Activated CD4-positive, alpha-beta T cell treated with anti-CD3 and anti-CD28 coated beads, Interleukin-2, Interleukin-6, amounts not matched to agents 100 ng/mL and 50 ng/mL, durations not matched to agents 16 hours and 8 hours (primary cell): Measurements from ENCODE around the gene ZFP90.
"Not testable (repeated sequence)": the region's sequence is repeated elsewhere in the genome, so short reads cannot be mapped to it uniquely, and the experiment has no call there.

Experiments used
- DNase-seq: peaks from one replicate; pipeline ENCODE4 v3.0.0-alpha.2; 2020

Gene ZFP90

GRCh38 chr16:68538880-68539701 is at the start of gene ZFP90:
Gene ZFP90 (plus strand): TSS chr16:68539291. CDS start chr16:68539793, 502 bp downstream.
- DNase-seq = peak; percentile 91

DNA sequence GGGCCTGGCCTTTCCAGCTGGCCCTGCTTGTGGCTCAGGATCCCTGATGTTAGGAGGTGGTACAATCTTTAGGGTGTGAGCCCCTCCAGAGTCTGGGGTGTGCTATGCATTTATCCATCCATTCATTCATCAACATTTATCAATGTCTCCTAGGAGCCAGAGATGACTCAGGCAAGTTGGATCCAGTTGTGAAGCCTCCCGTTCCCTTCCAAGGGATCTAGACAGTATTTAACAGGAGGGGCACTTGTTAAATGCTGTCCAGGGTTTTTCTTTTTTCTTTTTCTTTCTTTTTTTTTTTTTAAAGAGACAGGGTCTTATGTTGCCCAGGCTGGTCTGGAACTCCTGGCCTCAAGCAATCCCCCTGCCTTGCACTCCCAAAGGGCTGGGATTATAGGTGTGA is 48.7 kb upstream of the ZFP90 start:
- DNase-seq = no peak

- DNase-seq = no peak
Measured at GRCh38 chr16:68490829-68491575, 48.1 kb upstream of the ZFP90 start.

GRCh38 chr16:68491576-68491950 is 47.5 kb upstream of the ZFP90 start:
- DNase-seq = no peak

- no peak for DNase-seq
Measured at GRCh38 chr16:68492151-68492542, 46.9 kb upstream of the ZFP90 start.

GRCh38 chr16:68492543-68493411 is 46.3 kb upstream of the ZFP90 start:
- DNase-seq = no peak

GRCh38 chr16:68493412-68494070 is 45.5 kb upstream of the ZFP90 start:
- DNase-seq = no peak

- DNase-seq = not testable (repeated sequence)
Measured at GRCh38 chr16:68494261-68494660, 44.8 kb upstream of the ZFP90 start.

GRCh38 chr16:68496689-68497088 is 42.4 kb upstream of the ZFP90 start:
- no peak for DNase-seq

DNA sequence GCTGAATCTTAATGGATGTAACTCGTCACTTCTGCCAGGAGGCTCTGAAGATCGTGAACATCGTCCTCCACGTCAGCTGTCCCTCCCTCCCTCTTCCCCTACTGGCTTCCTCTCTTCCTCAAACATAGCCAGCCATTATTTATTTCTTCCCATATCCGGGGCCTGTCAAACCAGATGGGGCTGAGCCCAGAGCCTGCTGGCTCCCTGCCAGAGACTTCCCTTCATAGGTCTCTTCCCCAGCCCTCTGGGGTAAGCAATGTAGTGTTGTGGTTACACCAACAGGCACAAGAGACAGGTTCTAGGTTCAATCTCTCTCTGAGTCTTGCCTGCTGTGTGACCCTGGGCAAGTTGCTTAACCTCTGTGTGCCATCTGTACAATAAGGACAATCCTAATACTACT is 40.1 kb upstream of the ZFP90 start:
- DNase-seq = no peak

DNA sequence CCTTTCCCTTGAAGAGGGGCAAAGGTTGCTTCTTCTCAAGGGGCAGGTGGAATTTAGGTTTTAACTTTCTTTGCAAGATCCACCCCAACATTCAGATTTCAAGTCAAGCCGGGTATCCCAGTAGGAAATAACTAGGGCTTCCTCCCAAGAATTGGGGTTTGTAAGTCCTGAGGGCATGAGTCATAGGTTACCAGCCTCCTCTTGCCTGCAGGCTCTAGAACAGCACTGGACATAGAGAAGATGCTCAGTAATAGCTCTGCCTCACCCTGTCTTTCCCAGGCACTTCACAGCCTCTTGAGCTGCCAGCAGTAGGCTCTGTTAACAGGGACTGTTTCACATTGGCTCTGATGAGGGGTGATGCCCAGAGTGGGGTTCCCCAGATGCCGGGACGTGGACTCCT is 35.8 kb upstream of the ZFP90 start:
- no peak for DNase-seq

DNA sequence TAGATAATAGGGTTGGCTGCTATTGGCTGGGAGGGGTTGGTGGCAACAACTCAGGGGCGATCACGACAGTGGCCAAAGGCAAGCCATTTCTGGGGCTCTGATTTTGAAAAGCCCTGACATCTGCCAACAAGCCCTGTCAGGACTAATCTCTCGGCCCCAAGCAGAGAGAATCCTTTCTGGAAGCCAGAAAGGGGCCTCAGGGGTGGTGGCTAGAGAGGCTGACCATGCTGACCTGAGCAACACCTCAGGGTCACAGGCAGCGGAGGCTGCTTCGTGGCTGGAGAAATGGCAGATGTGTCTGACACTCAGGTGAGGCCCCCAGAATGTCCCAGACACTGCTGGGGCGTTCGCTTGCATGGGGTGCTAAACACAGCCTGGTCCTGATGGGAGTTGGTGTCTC is 35.0 kb upstream of the ZFP90 start:
- no peak for DNase-seq

- no peak for DNase-seq
Measured at GRCh38 chr16:68506331-68507053, 32.6 kb upstream of the ZFP90 start.

DNA sequence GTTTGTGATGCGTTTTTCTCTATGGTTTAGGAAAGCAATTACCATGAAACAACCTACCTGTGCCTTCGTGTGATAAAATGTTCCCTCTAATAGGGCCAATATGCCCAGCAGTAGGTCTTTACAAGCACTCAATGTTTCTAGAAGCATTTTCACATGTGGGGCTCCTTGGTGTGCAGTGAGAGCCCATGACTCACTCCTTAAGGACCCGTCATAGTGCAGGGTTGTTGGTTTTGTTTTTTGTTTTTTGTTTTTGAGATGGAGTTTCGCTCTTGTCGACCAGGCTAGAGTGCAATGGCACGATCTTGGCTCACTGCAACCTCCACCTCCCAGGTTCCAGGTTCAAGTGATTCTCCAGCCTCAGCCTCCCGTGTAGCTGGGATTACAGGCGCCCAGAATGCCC is 31.1 kb upstream of the ZFP90 start:
- DNase-seq = no peak

- DNase-seq = no peak
Measured at GRCh38 chr16:68508641-68509240, 30.4 kb upstream of the ZFP90 start.

- DNase-seq = no peak
Measured at GRCh38 chr16:68509381-68509780, 29.7 kb upstream of the ZFP90 start.

DNA sequence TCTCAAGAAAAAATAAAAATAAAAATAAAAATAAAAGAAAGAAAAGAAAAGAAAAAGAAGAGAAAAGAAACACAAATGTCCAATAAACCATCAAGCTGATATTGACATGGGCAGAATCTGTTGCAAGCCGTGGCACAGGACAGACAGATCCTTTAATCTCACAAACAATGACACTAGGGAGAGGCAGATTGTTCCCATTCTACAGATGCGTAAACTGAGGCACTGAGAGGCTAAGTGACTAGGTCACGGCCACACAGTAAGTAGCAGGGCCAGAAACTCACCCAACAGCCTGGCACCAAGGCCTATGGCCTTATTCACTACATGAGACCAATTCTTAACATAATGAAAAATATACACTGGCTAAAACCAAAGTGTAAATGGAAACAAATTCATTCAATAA is 28.3 kb upstream of the ZFP90 start:
- no peak for DNase-seq

DNA sequence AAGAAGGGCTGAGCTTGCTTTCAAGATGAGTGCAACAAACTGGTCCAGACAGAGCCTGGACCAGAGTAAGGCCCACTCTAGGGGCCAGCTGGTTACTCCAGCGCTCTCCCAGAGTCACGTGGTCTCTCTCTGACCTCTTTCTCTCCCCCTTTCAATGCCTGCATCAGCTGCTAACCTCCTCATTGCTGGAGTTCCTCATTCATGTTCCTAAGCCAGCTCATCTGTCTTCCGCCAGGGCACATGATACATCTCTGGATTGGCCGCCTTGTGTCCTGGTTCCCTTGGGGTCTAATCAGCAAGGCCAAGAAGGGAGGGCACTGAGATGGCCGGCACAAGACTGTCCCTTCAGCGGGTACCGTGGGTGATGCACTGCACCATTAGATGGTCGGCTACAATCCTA is 26.9 kb upstream of the ZFP90 start:
- DNase-seq = no peak

DNA sequence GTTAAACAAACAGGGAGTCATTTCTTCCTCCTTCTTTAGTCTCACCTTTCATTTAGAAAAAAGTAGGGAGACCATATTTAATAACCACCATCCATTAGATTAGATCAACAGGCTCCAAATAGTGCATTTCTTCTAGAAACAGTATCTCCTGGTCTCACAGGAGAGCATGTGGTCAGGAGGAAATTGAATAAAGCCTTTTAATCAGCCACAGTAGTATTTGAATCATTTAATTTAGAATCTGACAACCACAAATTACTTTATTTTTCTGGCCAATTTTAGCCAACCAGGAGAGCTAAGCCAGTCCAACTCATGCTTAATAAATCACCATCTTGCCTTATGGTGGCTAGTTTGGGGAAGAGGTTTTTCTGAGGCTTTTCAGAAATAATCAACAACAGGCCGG is 26.3 kb upstream of the ZFP90 start:
- no peak for DNase-seq

DNA sequence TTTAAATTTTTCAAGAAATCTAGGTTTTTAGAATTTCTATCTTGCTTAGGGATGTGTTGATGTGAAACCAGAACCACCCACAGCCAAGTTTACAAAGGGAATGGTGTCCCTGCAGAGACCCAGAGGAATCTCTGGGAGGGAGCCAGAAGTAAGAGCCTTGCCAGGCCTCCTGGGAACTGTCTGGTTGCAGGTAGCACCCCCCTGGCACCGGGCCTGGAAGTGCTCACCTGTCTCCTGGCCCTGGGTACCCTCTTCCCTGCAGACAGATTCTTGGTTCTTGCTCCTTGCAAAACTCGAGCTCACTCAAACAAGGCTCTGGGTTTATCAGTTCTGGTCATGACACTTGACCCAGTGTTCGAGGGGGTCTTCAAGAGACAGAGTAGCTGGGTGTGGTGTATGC is 24.6 kb upstream of the ZFP90 start:
- no peak for DNase-seq

DNA sequence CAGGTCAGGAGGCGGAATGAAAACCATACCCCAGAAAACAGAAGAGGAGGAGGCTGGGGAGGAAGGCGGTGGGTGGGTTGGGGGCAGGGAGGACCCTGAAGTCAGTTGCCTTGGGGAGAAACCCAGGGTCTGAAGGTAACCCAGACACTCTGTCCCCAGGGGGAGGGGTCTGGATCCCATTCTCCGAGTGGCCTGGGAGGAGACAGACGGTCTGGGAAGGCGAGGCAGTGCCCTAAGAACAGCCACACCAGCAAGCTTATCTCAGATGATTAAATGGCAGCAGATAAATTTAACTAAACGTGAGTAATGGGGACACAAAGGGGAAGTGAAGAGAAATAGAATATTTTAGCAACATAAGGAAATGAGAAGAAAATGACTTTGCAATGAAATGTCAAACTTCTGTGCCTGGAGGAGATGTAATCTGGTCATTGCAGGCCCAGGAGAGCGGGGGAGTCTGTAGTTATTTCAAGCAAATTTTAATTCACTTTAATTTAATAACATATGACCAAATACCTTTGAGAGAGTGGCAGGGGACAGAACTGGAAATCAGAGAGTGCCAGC is 21.4 kb upstream of the ZFP90 start:
- no peak for DNase-seq
